GM18873 (cell line): Measurements from ENCODE around the gene PIK3R3.
"Not testable (repeated sequence)": the region's sequence is repeated elsewhere in the genome, so short reads cannot be mapped to it uniquely, and the experiment has no call there.

ENCODE experiments used
- ATAC-seq: cut with Tn5 transposase; IDR thresholded peaks from one replicate; pipeline ENCODE4 v1.9.1; 2021; ENCODE audit warnings: mild to moderate bottlenecking, moderate library complexity, moderate number of reproducible peaks; ENCODE audit not compliant: unreplicated experiment, low FRiP score

PIK3R3 gene

GRCh38 chr1:46077644-46078043 lies 54.8 kb downstream of the PIK3R3 start:
- no peak for ATAC-seq

- no peak for ATAC-seq
Measured at GRCh38 chr1:46076343-46076742, 56.1 kb downstream of the PIK3R3 start.

- no peak for ATAC-seq
Measured at GRCh38 chr1:46072975-46073374, 59.5 kb downstream of the PIK3R3 start.

- ATAC-seq, result no peak
Measured at GRCh38 chr1:46070164-46070814, 62.1 kb downstream of the PIK3R3 start.

GRCh38 chr1:46068525-46068924 lies 63.9 kb downstream of the PIK3R3 start:
- no peak for ATAC-seq

- ATAC-seq, result no peak
Measured at GRCh38 chr1:46067652-46068051, 64.8 kb downstream of the PIK3R3 start.

- no peak for ATAC-seq
Measured at GRCh38 chr1:46065405-46065804, 67.0 kb downstream of the PIK3R3 start.

GRCh38 chr1:46064708-46065107 lies 67.7 kb downstream of the PIK3R3 start:
- no peak for ATAC-seq

- ATAC-seq, result peak; percentile 41
Measured at GRCh38 chr1:46062651-46063319, 69.6 kb downstream of the PIK3R3 start.

- no peak for ATAC-seq
Measured at GRCh38 chr1:46061146-46061545, 71.3 kb downstream of the PIK3R3 start.

- ATAC-seq, result no peak
Measured at GRCh38 chr1:46058936-46059335, 73.5 kb downstream of the PIK3R3 start.

- ATAC-seq, result no peak
Measured at GRCh38 chr1:46057781-46058180, 74.6 kb downstream of the PIK3R3 start.

GRCh38 chr1:46057215-46057614 lies 75.2 kb downstream of the PIK3R3 start:
- ATAC-seq, result not testable (repeated sequence)

GRCh38 chr1:46056325-46056724 lies 76.1 kb downstream of the PIK3R3 start:
- no peak for ATAC-seq

GRCh38 chr1:46053734-46054133 lies 78.7 kb downstream of the PIK3R3 start:
- ATAC-seq, result no peak

- no peak for ATAC-seq
Measured at GRCh38 chr1:46044116-46044515, 88.3 kb downstream of the PIK3R3 start.

- ATAC-seq, result peak; percentile 65
Measured at GRCh38 chr1:46043458-46044017, 88.9 kb downstream of the PIK3R3 start.

- ATAC-seq, result no peak
Measured at GRCh38 chr1:46041974-46042373, 90.5 kb downstream of the PIK3R3 start.

GRCh38 chr1:46041551-46041950 lies 90.9 kb downstream of the PIK3R3 start:
- no peak for ATAC-seq

GRCh38 chr1:46039571-46040052 lies 92.8 kb downstream of the PIK3R3 start:
- no peak for ATAC-seq

GRCh38 chr1:46036894-46037839 lies 95.3 kb downstream of the PIK3R3 start:
- no peak for ATAC-seq
